ENCODE results near the gene SERPINB10.

GRCh38 chr18:63890237-63890949, 17.4 kb upstream of the SERPINB10 start:
- no peak for TF ChIP-seq CTCF (IDR thresholded peaks at IDR 0.05; ENCODE audit: low read depth, low read length)
- TF ChIP-seq MYC (IDR thresholded peaks at IDR 0.05; ENCODE audit: low read depth, low read length), result no peak
- no peak for TF ChIP-seq POLR2A (IDR thresholded peaks at IDR 0.05; ENCODE audit: extremely low read depth, insufficient read length)

Measured in NB4 (cell line).